ENCODE results near the gene RYR2. TPM values are rescaled to one million over a fixed set of nuclear protein-coding genes. Genes with fewer than 3 reads are reported as not detected.

RYR2 gene
- total RNA-seq, 1 donor from 2014 or later: 15.2 TPM

DNA sequence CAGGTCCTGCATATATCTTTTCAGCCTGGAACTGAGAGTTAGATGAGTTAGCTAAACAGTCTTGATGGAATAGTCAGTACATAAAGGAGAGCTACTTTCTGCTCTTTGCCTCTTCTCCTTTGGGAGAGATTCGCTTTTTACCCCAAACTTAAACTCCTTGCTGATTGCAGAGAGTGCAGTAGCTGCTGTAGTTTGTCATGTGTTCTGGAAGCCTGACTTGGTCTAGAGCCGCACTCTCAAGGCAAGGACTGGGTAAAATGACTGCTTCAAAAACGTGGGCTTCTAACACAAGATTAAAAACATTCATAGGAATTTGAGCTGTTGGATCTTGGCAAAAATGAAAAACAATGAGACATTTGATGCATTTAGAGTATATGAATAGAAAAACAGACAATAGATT is 351.6 kb downstream of the RYR2 start:
- Histone ChIP-seq H3K27ac (no peak overlapping the region), H3K4me3 (no peak overlapping the region), H3K4me1 (no peaks in the 10 kb centered on the region), H3K27me3 (no peaks in the 10 kb centered on the region), H3K36me3 (peaks cover 0 to 5% of the 10 kb centered on the region in 2 donors), H3K9me3 (no peaks in the 10 kb centered on the region)
- no peak for DNase-seq (ENCODE audit: low spot score in 2 of 2)
- intact Hi-C loops (cut with DNase I): loop anchor here (5.0 kb wide), 1 partner anchor 506 kb away; no protein-coding TSS in a partner anchor
- TF ChIP-seq, protein P1, sequence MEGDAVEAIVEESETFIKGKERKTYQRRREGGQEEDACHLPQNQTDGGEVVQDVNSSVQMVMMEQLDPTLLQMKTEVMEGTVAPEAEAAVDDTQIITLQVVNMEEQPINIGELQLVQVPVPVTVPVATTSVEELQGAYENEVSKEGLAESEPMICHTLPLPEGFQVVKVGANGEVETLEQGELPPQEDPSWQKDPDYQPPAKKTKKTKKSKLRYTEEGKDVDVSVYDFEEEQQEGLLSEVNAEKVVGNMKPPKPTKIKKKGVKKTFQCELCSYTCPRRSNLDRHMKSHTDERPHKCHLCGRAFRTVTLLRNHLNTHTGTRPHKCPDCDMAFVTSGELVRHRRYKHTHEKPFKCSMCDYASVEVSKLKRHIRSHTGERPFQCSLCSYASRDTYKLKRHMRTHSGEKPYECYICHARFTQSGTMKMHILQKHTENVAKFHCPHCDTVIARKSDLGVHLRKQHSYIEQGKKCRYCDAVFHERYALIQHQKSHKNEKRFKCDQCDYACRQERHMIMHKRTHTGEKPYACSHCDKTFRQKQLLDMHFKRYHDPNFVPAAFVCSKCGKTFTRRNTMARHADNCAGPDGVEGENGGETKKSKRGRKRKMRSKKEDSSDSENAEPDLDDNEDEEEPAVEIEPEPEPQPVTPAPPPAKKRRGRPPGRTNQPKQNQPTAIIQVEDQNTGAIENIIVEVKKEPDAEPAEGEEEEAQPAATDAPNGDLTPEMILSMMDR (IDR thresholded peaks at IDR 0.05): no peak

DNA sequence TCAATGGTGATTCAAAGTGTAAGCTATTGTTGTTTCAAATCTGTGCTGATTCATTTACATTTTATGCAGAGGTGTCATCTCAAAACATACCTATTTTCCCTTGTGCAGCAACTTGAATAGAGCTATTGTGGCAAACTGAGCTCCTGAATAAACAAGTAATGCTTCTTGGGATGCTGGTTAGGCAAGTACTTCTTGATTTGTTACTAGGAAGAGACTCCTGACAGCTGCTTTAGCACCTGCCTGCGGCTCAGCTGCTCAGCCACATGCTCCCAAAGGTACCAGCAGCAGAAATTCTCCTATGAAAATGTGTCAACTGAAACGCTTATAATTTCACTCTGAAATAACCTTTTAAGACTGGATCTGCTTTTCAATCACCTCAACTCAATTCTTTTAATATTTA is 352.3 kb downstream of the RYR2 start:
- DNase-seq (ENCODE audit: low spot score in 2 of 2): no peak
- H3K4me3 ChIP-seq: no peak overlapping the region
- H3K27me3 ChIP-seq: no peaks in the 10 kb centered on the region
- no peak overlapping the region for H3K27ac ChIP-seq
- no peaks in the 10 kb centered on the region for H3K4me1 ChIP-seq
- peaks cover 0 to 9% of the 10 kb centered on the region in 2 donors for H3K36me3 ChIP-seq
- TF ChIP-seq, protein P1 (IDR thresholded peaks at IDR 0.05): no peak
- H3K9me3 ChIP-seq: peaks cover 0 to 5% of the 10 kb centered on the region in 2 donors
- intact Hi-C loops (cut with DNase I): loop anchor here (5.0 kb wide), 1 partner anchor 507 kb away; no protein-coding TSS in a partner anchor

DNA sequence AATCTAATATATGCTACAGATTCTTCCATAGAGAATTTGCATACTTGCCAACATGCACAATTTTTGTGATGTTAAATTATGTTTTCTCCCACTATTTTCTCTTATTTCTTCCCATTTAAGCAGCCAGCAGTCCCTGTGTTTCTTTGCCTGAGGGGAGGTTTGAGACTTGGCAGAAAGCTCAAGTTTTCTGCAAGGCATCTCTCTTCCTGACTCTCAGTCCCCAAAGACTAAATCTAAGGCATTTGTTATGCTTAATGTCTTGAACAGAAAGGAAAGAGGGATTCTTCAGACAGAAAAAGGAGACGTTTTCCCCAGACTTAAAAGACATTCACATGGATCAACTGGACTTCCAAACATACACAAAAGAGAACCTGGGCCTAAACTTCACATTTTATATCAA is 354.4 kb downstream of the RYR2 start:
- TF ChIP-seq, protein P1 (IDR thresholded peaks at IDR 0.05): no peak
- intact Hi-C loops (cut with DNase I): no loop called here
- DNase-seq (ENCODE audit: low spot score in 2 of 2): no peak

DNA sequence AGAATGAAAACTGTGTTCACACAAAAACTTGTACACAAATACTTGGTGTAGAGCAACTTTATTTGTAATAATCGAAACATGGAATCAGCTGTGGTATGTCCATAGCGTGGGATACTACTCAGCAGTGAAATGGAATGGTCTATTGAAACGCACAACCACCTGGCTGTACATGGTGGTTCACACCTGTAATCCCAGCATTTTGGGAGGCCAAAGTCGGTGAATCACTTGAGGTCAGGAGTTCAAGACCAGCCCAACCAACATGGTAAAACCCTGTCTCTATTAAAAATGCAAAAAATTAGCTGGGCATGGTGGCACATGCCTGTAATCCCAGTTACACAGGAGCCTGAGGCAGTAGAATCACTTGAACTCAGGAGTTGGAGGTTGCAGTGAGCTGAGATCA is 356.8 kb downstream of the RYR2 start:
- Histone ChIP-seq H3K4me3 (no peak overlapping the region), H3K27ac (no peak overlapping the region), H3K27me3 (no peaks in the 10 kb centered on the region), H3K36me3 (peaks cover 0 to 9% of the 10 kb centered on the region in 2 donors), H3K9me3 (peaks cover 0 to 5% of the 10 kb centered on the region in 2 donors), H3K4me1 (no peaks in the 10 kb centered on the region)
- TF ChIP-seq, protein P1 (IDR thresholded peaks at IDR 0.05): no peak
- intact Hi-C loops (cut with DNase I): no loop called here
- DNase-seq (ENCODE audit: low spot score in 2 of 2): no peak

More for the DNA sequence above, 354.4 kb downstream of the RYR2 start:
- Histone ChIP-seq H3K27ac (no peak overlapping the region), H3K4me3 (no peak overlapping the region), H3K4me1 (no peaks in the 10 kb centered on the region), H3K36me3 (peaks cover 0 to 9% of the 10 kb centered on the region in 2 donors), H3K27me3 (no peaks in the 10 kb centered on the region), H3K9me3 (peaks cover 0 to 5% of the 10 kb centered on the region in 2 donors)

DNA sequence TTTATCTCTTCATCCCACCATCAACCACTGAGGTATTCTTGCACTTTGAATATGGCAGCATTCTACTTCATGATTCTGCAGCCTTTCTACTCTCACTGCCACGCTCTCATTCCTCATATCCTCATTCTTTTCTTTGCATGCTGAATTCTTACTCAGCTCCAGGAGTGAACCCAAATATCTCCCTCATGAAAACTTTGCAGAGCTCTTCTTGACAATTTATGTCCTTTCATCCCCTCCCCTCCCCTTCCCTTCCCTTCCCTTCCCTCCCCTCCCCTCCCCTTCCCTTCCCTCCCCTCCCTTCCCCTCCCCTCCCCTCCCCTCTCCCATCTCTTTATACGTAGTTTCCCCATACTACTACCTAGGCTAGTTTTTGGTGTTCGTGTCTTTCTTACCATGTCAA is 363.9 kb downstream of the RYR2 start:
- no peak for DNase-seq (ENCODE audit: low spot score in 2 of 2)
- H3K4me1 ChIP-seq: no peaks in the 10 kb centered on the region
- H3K4me3 ChIP-seq: no peak overlapping the region
- no peaks in the 10 kb centered on the region for H3K36me3 ChIP-seq
- no peaks in the 10 kb centered on the region for H3K27me3 ChIP-seq
- no peaks in the 10 kb centered on the region for H3K9me3 ChIP-seq
- TF ChIP-seq, protein P1 (IDR thresholded peaks at IDR 0.05): no peak
- no peak overlapping the region for H3K27ac ChIP-seq
- intact Hi-C loops (cut with DNase I): no loop called here

DNA sequence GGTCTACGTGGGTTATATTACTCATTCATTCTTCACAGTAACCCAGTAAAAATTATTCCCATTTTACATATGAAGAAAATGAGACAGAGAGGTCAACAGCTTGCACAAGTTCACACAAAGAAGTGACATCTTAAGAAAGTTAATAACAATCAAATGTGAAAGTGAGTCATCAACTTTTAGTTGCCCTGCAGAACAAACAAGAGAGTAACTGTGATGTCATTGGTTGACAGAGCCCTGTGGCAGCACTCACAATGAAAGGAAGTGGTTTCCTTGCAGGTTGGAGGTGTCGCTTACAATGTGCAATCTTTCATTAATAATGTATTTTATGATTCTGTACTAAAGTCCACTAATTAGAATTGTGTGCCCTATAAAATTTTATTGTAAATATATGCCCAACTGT is 369.6 kb downstream of the RYR2 start:
- intact Hi-C loops (cut with DNase I): no loop called here
- Histone ChIP-seq H3K9me3 (no peaks in the 10 kb centered on the region), H3K27me3 (no peaks in the 10 kb centered on the region), H3K4me3 (no peak overlapping the region), H3K36me3 (no peaks in the 10 kb centered on the region), H3K27ac (no peak overlapping the region), H3K4me1 (no peaks in the 10 kb centered on the region)
- no peak for DNase-seq (ENCODE audit: low spot score in 2 of 2)
- TF ChIP-seq, protein P1 (IDR thresholded peaks at IDR 0.05): no peak
